Dermis blood vessel endothelial cell (primary cell): ENCODE data around the gene BCAN. TPM values are rescaled to one million over a fixed set of nuclear protein-coding genes. Genes with fewer than 3 reads are reported as not detected.

Experiments used
- DNase-seq: peaks from one replicate; pipeline ENCODE4 v3.0.0; 2010
- total RNA-seq: library from RNA; depleted of rRNA; stranded (reverse); fragments of >200 nt; gene quantifications from 2 replicates; pipeline ENCODE4 v1.2.3, GENCODE V29; 2014

Gene BCAN
- total RNA-seq, 1 donor from 2014 or later: not detected

DNA sequence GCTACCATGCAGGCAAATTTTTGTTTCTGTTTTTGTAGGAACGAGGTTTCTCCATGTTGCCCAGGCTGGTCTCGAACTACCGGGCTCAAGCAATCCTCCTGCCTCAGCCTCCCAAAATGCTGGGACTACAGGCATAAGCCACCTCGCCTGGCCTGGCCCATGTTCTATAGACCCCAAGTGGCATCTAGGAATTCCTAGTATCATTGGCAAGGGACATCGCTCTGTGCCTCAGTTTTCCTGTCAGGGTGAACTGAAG is 20.8 kb downstream of the BCAN start:
- DNase-seq: no peak

GRCh38 chr1:156663178-156663577 is 21.3 kb downstream of the BCAN start:
- DNase-seq: peak; percentile 60

GRCh38 chr1:156664046-156664766 is 22.3 kb downstream of the BCAN start:
- no peak for DNase-seq

DNA sequence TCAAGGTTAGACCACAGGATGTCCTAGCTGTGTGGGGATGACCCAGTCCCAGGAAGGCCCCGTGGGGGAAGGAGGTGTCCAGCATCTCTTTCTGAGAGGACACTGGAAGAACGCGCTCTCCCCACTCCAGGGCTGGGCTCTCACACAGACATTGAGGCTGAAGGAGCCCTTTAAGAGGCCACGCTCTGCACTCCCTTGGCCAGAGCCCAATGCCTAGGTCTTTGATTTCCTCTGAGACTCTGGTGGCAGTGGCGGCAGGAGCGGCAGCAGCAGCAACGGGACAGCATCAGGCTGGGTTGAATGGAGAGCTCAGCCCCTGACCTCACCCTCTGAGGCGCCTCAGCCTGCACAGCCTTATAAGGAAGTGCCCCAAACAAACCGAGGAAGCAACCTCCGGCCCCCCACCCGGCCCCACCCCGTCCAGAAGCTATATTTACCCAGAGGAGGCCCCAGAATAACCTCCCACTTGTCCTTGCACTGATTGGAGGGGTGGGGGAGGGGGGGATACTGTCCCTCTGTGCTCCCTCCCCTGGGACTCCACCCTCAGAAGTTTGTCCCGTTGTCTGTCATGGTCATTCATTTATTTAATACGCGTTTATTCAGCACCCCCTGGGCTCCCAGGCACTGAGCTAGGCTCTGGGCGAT is 23.0 kb downstream of the BCAN start:
- peak; percentile 51 for DNase-seq

DNA sequence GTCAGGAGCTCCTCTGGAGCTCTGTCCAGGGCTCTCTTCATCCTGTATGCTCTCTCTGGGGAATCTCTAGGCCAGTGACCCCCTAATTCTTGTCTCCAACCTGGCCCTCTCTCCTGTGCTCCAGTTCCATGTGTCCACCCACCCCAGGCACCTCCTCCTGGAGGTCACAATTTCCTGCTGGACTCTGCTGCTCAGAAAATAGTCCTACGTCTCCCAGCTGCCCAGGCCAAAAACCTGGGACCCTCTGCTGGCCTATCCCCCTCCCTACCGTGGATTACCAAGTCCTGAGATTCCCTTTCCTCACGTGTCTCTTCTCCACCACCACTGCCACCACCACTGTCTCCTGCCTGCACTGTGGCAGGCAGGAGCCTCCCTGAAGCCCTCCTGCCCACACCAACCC is 23.6 kb downstream of the BCAN start:
- no peak for DNase-seq

DNA sequence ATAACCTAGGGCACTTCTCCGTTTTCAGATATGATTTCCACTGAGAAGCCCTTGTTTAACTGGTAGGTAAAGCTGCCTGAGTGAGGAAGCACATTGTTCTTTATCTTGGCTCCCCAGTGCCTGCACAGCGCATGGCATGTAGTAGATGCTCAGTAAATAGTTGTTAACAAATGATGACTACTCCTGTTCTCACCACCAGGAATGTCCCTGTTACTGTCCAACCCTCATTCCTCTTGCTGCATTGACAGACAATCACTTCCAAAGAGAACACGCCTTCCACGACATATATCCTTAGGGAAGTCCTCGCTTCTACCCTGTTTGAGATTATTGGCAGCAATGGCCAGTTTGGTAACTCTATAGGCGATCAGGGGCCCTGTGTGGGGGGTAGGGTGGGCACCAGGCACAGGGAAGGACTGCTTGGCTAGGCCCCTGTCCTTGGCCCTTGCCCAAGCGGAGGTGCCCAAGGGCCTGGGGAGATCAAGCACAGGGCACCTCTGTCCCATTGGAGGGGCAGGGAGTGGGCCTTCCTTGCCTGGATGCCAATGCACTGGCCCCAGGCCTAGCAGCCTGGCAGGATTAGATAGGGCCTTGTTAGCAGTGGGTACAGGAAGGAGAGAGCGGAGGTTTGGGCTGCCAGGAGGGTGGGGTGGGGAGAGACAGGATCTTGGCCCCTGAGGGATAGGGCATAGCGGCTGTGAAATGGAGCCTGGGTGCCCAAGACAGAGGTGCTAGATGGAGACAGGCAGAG is 25.1 kb downstream of the BCAN start:
- DNase-seq: no peak

DNA sequence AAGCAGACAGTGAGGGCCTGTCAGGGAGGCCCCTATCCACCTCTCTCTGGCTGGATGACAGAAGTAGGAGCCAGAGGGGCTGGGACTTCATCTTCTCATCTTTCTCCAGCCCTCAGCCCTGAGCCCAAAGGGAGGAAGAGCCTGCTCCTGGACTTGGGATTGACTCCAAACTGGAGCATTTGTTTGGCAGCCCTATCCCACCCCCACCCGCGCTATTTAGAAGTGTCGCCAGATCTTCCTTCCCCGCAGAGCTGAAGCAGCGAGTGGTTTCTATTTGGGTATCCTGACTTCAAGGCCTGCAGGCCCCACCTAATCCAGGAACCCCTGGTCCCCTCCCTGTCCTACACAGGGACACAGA is 25.7 kb downstream of the BCAN start:
- DNase-seq: no peak

DNA sequence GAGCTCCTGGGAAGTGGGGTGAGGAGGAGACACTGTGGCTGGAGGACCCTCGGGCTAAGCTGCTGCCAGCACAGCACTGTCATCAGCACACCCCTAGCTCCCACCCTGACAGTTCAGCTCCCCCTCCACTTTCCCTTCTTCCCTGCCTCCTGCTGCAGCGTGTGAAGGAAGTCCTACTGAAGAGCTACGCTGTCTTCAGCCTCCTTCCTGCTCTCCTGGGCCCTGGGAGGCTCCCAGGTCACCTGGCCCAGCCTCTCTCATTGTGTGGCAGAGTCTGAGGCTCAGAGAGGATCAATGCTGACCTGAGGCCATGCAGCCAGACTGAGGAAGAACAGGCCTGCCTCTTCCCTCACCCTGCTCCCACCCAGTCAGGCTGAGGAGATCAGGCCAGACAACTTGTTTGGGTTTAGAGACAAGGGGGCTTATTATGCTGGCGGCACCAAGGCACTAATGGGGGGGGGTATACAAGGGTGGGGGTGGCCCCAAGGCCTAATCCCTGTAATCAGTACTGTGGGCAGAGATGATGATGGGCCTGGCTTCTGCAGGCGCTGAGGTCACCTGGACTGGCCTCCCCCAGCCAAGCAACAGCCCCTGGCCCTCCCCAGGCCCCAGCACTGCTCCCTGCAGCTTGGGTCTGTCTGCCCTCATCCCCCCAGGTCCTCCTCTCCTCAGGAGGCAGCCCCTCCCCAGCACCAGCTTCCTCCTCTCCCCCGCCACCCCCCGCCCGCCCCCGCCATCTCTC is 26.2 kb downstream of the BCAN start:
- DNase-seq: no peak

GRCh38 chr1:156668801-156669637 is 27.1 kb downstream of the BCAN start:
- no peak for DNase-seq

DNA sequence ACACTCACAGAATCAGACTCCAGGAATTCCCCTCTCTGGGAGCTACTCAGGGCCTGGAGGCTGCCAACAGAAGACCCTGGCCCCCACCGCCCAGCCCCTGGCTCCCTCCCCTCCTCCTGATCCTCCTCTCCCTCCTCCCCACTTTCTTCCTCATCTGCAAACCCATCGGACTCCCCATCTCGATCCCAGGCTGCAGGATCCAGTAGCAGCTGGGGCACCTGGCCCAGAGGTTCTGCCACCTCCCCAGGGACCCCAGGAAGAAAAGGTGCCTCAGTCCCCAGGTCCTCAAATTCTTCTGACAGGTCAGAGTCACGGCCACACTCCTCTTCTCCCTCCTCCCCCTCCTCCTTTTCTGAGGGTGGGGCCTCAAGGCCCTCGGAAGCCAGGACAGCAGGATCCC is 27.9 kb downstream of the BCAN start:
- no peak for DNase-seq

- no peak for DNase-seq
Observed at GRCh38 chr1:156670359-156670758, 28.4 kb downstream of the BCAN start.

- DNase-seq: no peak
Observed at GRCh38 chr1:156670791-156671190, 28.9 kb downstream of the BCAN start.

DNA sequence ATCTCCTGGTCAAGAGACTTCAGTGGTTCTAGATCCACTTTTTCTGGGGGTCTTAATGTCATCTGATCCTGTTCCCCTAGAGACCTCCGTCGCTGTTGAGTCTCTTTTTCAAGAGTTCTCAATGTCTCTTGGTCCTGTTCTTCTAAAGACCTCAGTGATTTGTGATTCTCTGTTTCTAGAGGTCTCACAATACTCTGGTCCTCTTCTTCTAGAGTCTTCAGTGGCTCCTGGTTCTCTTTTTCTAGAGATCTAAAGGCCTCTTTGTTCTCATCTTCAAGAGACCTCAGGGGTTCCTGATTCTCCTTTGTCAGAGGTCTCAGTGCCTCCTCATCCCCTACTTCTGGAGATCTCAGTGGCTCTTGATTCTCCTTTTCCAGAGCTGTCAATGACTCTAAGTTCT is 29.9 kb downstream of the BCAN start:
- no peak for DNase-seq

- DNase-seq: peak; percentile 49
Observed at GRCh38 chr1:156673387-156674121, 31.6 kb downstream of the BCAN start.

GRCh38 chr1:156675210-156676113 is 33.5 kb downstream of the BCAN start:
- no peak for DNase-seq

GRCh38 chr1:156676114-156676819 is 34.4 kb downstream of the BCAN start:
- peak; percentile 44 for DNase-seq

GRCh38 chr1:156676820-156677615 is 35.1 kb downstream of the BCAN start, which contains the start of gene NES:
NES (minus strand) TSS chr1:156677407; CDS start chr1:156677264, 143 bp downstream.
- DNase-seq: peak; percentile 73

- DNase-seq: peak; percentile 88
Observed at GRCh38 chr1:156677616-156678596, 36.0 kb downstream of the BCAN start.
